ENCODE measurements around the gene SAP30BP.
A peak's percentile ranks its signal among the peaks of the same experiment; 100 is the strongest.

SAP30BP gene

DNA sequence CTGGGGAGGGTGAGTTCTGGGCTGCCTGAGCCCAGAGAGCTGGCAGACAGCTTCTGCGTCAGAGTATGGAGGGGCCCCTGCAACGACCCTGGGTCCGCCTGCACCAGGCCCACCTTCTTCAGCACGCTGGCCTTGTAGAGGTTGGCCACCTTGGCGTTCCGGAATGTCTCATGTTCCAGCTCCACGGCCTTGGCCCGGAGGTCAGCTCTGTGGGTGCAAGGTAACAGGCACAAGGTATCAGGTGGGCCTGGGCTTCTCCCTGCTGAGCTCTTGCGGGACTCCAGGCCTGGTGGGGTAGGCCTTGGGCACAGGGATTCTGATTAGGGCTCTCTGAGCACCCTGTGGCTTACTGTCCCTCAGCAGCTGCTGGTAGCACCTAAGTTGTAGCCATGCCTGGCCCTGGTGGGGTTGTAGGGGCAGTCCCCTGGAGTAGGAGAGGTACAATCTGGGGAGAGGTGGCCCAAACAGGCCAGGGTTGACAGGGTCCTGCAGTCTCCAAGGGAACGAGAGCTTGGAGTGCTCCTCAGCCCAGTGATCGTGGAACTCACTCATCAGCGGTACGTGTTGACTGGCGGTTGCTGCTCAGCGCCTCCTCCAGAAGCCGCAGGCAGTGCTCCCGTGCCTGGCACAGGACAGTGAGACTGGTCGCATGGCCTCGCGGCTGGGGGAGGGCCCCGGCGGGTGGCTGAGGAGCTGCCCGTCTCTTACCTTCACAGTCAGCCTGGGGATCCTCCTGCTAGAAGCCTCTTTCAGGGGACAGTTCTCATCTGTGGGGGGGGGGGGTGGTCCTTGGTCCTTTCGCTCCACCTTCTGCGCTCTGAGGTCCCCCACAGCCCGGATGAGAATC is 36.8 kb upstream of the SAP30BP start:
- TF ChIP-seq, protein P1, sequence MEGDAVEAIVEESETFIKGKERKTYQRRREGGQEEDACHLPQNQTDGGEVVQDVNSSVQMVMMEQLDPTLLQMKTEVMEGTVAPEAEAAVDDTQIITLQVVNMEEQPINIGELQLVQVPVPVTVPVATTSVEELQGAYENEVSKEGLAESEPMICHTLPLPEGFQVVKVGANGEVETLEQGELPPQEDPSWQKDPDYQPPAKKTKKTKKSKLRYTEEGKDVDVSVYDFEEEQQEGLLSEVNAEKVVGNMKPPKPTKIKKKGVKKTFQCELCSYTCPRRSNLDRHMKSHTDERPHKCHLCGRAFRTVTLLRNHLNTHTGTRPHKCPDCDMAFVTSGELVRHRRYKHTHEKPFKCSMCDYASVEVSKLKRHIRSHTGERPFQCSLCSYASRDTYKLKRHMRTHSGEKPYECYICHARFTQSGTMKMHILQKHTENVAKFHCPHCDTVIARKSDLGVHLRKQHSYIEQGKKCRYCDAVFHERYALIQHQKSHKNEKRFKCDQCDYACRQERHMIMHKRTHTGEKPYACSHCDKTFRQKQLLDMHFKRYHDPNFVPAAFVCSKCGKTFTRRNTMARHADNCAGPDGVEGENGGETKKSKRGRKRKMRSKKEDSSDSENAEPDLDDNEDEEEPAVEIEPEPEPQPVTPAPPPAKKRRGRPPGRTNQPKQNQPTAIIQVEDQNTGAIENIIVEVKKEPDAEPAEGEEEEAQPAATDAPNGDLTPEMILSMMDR (IDR thresholded peaks at IDR 0.05): no peak

DNA sequence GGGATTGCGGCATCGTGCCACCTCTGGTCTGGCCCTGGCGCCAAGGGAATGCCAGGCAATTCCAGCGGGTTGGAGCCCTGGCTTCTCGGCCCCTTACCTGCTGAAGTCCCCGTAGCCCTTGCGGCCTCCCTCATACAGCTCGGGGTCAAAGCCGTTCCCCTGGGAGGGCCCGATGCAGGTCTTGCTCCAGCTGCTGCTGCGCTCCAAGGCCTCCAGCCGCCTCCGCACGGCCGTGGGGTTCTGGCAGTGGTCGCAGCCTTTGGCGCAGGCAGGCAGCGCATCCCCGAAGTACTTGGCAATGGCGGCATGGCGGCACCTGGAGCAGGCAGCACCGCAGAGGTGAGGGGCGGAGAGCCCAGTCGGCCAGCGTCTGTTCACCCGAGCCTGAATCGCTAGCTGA is 35.8 kb upstream of the SAP30BP start:
- TF ChIP-seq, protein P1 (IDR thresholded peaks at IDR 0.05): no peak

DNA sequence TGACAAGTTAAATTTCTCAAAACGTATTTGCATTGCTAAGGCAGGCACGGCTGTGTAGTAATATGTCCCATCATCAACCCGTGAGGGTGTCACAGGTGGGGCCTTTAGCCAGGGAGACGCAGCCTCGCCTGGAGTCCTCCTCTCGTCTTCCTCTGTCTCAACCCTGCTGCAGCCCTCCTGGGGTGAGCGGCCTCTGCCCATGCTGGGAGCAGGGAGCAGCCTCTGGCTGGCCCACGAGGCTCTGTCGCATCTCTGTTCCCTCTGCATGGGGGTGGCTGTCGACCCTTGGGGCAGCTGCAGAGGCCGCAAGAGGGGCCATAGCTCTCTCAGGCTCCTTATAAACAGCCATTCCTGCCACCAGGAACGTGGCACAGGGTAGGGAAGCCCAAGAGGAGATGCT is 34.7 kb upstream of the SAP30BP start:
- TF ChIP-seq, protein P1 (IDR thresholded peaks at IDR 0.05): no peak

DNA sequence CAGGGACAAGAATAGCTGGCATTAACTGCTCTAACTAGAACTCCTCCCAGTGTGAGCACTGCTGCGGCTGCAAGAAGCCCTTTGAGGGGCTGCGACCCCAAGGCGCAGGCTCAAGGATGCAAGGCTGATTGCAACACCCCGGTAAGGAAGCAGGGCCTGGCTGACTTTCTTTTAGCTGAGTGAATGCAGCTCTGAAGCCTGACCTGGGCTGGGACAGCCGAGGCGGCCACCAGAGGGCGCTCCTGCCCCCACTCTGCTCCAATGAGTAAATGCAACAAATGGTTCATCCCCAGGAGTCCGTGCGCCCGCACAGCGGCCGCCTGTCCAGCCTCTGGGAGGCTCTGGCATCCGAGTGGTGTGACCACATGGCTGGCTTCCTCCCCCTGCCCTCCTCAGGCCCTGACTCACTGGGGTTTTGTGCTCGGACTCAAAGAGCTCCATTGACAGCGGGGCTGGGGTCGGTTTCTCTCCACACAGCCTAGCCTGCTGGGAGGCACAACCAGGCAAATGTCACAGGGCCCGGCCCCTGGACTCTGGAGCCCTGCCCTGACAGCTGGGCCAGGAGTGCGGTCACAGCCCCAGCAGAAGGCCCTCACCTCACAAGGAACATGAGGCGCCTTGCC is 34.2 kb upstream of the SAP30BP start, which contains the start of gene SMIM5:
SMIM5 (plus strand) TSS at position 572 of the 623 bp plus-strand sequence. CDS start 6,768 bp downstream, outside the sequence.
- TF ChIP-seq, protein P1 (IDR thresholded peaks at IDR 0.05): peak; percentile 97

DNA sequence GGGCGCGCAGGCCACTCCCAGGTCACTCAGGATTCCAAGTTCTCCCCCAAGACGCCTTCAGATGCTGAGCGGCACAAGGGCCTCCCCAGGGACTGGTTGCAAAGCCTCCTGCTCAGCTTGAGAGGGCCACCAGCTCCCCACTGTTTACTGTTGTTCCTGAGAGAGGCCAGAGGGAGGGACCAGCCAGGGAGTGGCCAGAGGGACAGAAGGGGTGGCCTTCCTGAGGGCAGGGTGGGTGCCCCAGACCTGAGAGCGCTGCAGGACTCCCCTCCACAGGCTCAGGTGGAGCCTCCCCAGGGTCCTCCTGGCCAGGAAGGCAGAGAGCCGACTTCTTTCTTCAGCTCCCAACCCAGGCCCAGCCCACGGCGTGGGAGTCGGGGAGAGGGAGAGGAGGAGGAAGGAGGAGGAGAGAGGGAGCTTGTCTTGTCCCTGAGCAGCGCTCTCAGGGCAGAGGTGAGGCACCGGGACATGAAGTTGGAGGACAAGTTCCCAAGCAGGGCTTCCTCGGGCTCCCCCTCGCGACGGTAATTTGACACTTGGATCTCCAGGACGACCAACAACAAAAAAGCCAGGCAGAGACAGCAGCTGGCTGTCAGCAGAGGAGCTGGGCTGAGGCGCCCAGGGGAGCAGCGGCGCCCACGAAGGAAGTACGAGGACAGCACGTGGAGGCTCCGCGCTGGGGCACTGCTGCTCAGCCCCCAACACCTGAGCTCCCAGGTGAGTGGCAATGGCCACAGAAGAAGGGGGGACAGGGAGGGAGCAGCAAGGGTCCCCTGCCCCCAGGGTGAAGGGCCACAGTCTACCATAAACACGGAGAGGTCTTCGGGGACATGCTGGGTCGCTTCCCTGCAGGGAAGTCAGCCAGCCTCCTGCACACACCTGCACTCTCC is 33.4 kb upstream of the SAP30BP start:
- TF ChIP-seq, protein P1 (IDR thresholded peaks at IDR 0.05): peak; percentile 59

DNA sequence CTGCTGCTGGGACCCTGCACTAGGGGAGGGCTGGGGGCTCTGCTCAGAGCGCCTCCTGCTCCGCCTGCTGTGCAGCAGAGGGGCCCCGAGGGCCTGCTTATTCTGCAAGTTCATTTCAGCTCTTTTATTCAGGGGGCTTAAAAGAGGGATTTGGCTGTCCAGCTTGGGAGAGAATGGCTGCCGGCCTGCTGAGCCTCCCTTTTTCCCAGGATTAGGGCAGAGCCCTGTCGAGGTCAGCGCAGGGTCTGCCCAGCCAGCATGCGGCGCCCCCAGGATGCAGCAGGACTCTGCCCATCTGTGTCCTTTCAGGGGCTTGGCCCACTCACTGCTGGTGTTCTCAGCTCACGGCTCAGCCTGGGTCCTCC is 32.8 kb upstream of the SAP30BP start:
- TF ChIP-seq, protein P1 (IDR thresholded peaks at IDR 0.05): no peak
